ENCODE measurements around the gene SLC30A2. TPM values are rescaled to one million over a fixed set of nuclear protein-coding genes. Genes with fewer than 3 reads are reported as not detected.

Gene SLC30A2
- total and polyA plus RNA-seq, 8 donors: 24.1 to 142 (median 47.0) TPM

DNA sequence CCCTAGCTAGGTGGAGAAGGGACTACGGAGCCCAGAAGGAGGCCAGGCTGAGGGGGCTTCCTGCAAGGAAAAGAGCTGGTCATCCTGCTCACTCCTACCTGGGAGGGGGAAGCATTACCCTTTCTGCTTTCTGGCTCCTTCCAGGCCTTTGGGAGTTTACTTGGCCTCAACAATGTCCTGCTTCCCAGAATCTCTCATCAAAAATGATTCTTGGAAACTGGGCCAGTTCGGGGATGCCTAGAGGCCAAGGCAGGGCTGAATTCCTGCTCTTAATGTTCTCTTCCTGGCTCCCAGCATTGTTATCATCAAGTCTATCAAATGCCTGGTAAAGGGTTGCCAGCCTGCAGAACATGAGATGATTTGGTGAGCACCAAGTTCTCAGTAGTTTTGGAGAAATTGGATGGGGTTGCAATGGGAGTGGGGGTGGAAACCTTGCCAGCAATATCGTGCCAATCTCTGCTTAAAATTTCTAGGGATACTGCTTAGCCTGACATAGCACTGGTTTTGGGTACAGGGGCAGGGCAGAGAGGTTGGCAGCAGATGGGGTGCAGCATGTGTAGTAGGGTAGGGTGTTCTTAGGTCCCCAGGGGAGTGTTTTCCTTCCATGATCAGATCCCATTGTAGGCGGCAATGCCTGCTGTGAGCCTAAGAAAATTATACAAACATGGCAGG, 40.3 kb downstream of the SLC30A2 start:
- TF ChIP-seq, protein P1, sequence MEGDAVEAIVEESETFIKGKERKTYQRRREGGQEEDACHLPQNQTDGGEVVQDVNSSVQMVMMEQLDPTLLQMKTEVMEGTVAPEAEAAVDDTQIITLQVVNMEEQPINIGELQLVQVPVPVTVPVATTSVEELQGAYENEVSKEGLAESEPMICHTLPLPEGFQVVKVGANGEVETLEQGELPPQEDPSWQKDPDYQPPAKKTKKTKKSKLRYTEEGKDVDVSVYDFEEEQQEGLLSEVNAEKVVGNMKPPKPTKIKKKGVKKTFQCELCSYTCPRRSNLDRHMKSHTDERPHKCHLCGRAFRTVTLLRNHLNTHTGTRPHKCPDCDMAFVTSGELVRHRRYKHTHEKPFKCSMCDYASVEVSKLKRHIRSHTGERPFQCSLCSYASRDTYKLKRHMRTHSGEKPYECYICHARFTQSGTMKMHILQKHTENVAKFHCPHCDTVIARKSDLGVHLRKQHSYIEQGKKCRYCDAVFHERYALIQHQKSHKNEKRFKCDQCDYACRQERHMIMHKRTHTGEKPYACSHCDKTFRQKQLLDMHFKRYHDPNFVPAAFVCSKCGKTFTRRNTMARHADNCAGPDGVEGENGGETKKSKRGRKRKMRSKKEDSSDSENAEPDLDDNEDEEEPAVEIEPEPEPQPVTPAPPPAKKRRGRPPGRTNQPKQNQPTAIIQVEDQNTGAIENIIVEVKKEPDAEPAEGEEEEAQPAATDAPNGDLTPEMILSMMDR (IDR thresholded peaks at IDR 0.05): no peak

DNA sequence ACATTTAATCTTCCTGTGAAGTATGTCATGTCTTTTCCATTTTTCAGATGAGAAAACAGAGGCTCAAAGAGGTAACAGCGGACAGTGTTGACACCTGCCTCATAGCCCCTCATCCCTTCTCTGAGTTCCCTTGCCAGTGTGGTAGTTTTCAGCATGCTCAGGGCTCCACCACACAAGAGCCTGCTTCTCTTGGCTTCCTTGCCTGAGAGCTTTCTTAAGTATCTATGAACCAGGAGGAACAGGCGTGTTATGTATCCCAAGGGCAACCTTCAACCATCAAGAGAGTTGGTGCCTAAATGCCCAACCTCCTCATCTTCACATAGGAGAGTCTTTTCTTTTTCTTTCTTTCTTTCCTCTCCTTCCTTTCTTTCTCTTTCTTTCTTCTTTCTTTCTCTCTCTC, 42.2 kb downstream of the SLC30A2 start:
- H3K9me3 ChIP-seq: no peaks in the 10 kb centered on the region
- ATAC-seq: no peak
- TF ChIP-seq, protein P1 (IDR thresholded peaks at IDR 0.05): no peak
- H3K27me3 ChIP-seq: no peaks in the 10 kb centered on the region
- no peak for DNase-seq
- FAIRE-seq: no peak
- H3K4me1 ChIP-seq: peaks cover 0 to under 1% (median 0%) of the 10 kb centered on the region in 3 donors
- intact Hi-C loops (cut with DNase I): loop anchor here in 2 of 3 donors (5.0 to 10.0 kb wide), 3 partner anchors 106 to 169 kb away; no protein-coding TSS in a partner anchor
- WGBS, 2 donors: 81 to 84% methylated on average over 2 of the region's 2 CpGs
- no peaks in the 10 kb centered on the region for H3K36me3 ChIP-seq
- H3K27ac ChIP-seq: no peak overlapping the region
- no peak overlapping the region for H3K4me3 ChIP-seq

More for the DNA sequence above, 40.3 kb downstream of the SLC30A2 start:
- FAIRE-seq: no peak
- H3K4me3 ChIP-seq: no peak overlapping the region
- no peak for DNase-seq
- H3K27ac ChIP-seq: no peak overlapping the region
- intact Hi-C loops (cut with DNase I): loop anchor here in 2 of 3 donors (10.0 kb wide), 2 partner anchors 121 to 171 kb away; no protein-coding TSS in a partner anchor
- no peaks in the 10 kb centered on the region for H3K4me1 ChIP-seq
- no peaks in the 10 kb centered on the region for H3K36me3 ChIP-seq
- ATAC-seq: no peak
- no peaks in the 10 kb centered on the region for H3K9me3 ChIP-seq
- H3K27me3 ChIP-seq: no peaks in the 10 kb centered on the region
- 72 to 77% methylated on average over 4 of the region's 4 CpGs for WGBS, 2 donors

DNA sequence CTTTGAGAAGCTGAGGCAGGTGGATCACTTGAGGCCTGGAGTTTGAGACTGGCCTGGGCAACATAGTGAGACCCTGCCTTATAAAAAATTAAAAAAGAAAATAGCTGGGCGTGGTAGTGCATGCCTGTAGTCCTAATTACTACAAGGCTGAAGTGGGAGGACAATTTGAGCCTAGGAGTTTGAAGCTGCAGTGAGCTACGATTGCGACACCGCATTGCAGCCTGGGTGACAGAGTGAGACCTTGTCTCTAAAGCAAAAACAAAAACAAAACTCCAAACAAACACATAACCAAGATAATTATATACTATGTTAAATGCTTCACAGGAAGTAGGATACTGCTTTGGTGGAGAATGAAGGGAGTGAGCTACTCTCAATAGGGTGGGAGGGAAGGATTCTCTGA, 42.7 kb downstream of the SLC30A2 start:
- Histone ChIP-seq H3K36me3 (no peaks in the 10 kb centered on the region), H3K4me3 (no peak overlapping the region), H3K27me3 (no peaks in the 10 kb centered on the region), H3K4me1 (peaks cover 0 to 4% (median 0%) of the 10 kb centered on the region in 3 donors), H3K9me3 (no peaks in the 10 kb centered on the region), H3K27ac (no peak overlapping the region)
- ATAC-seq: no peak
- FAIRE-seq: no peak
- no peak for DNase-seq
- intact Hi-C loops (cut with DNase I): loop anchor here in 2 of 3 donors (5.0 to 10.0 kb wide), 3 partner anchors 106 to 168 kb away; no protein-coding TSS in a partner anchor
- TF ChIP-seq, protein P1 (IDR thresholded peaks at IDR 0.05): no peak
- WGBS, 2 donors: 88 to 92% methylated on average over 4 of the region's 4 CpGs

DNA sequence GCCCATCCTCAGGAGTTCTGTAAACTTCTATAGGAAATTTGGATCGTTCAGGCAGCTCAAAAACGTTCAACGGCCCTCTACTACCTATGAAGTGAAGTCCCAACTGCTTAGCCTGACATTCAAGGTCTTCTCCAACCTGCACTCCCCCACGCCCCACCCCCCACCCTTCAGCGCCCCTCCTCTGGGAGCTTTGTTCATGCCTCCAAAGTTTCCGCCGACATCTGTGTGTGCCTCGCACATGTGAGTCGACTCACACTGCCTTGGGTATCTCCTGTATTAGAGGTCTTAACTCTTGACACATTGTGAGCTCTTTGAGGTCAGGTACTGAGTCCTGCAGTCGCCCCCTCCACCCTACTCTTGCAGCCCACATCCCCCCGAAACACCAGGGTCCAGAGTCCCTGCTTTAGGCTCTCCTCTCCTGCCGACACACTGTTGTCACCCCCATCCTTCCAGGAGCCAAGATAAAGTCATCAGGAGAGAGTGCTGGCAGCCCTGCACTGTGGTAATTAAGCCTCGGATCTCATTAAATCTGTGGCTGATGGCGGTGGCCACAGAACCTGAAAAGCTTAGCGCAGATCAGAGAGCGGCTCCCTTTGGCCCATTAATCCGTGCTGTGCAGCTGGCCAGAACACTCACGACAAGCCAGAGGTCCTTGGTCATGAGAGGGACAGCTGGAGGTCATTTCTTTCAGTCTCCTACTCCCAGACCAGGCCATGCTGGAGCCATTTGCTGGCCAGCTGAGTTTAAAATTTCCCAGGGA, 46.7 kb downstream of the SLC30A2 start:
- H3K36me3 ChIP-seq: no peaks in the 10 kb centered on the region
- TF ChIP-seq, protein P1 (IDR thresholded peaks at IDR 0.05): no peak
- DNase-seq: peak in 1 of 6 donors; percentile 21
- no peaks in the 10 kb centered on the region for H3K9me3 ChIP-seq
- H3K27ac ChIP-seq: no peak overlapping the region
- no peak for FAIRE-seq
- H3K4me3 ChIP-seq: no peak overlapping the region
- peaks cover 0 to 14% (median 0%) of the 10 kb centered on the region in 3 donors for H3K4me1 ChIP-seq
- intact Hi-C loops (cut with DNase I): loop anchor here in 1 of 3 donors (10.0 kb wide), 2 partner anchors 104 to 164 kb away; no protein-coding TSS in a partner anchor
- ATAC-seq: no peak
- WGBS, 2 donors: 77 to 85% methylated on average over 18 of the region's 18 CpGs
- no peaks in the 10 kb centered on the region for H3K27me3 ChIP-seq

Data from pancreas (tissue), 10 donors.